BLaER1 treated with 17β-estradiol and CSF1 and Interleukin-3, amounts not matched to agents 10 nM and 100 nM (cell line): ENCODE results near the gene TAL1.

Experiments
- H3K27ac ChIP-seq, 11 experiments: shearing (Covaris generic); formaldehyde crosslinking; 2 replicates each; pipeline ENCODE4 v1.8.1; 2022
- H3K27me3 ChIP-seq, 11 experiments: shearing (Covaris generic); formaldehyde crosslinking; 2 replicates each; pipeline ENCODE4 v1.8.1; 2022
- H3K36me3 ChIP-seq, 11 experiments: shearing (Covaris generic); formaldehyde crosslinking; 2 replicates each; pipeline ENCODE4 v1.8.1; 2022
- H3K4me1 ChIP-seq, 10 experiments: shearing (Covaris generic); formaldehyde crosslinking; 2 replicates each; pipeline ENCODE4 v1.8.1; 2022
- H3K4me2 ChIP-seq, 11 experiments: shearing (Covaris generic); formaldehyde crosslinking; 2 replicates each; pipeline ENCODE4 v1.8.1; 2022
- H3K4me3 ChIP-seq, 10 experiments: shearing (Covaris generic); formaldehyde crosslinking; 2 replicates each; pipeline ENCODE4 v1.8.1; 2022
- H3K9ac ChIP-seq, 11 experiments: shearing (Covaris generic); formaldehyde crosslinking; 2 replicates each; pipeline ENCODE4 v1.8.1; 2022
- H3K9me3 ChIP-seq, 11 experiments: shearing (Covaris generic); formaldehyde crosslinking; replicated peaks in 1 of 11; 2 replicates each; pipeline ENCODE4 v1.8.1; 2022
- H4K20me1 ChIP-seq, 11 experiments: shearing (Covaris generic); formaldehyde crosslinking; 2 replicates each; pipeline ENCODE4 v1.8.1; 2022
- Cebpa-rat ChIP-seq, 11 experiments: shearing (Covaris generic); IDR thresholded peaks; 2 replicates each; pipeline ENCODE4 v1.8.1; 2022

The TAL1 gene

GRCh38 chr1:47219590-47220220 lies 12.3 kb downstream of the TAL1 start:
- no peak for TF ChIP-seq Cebpa-rat (IDR thresholded peaks at IDR 0.05)

GRCh38 chr1:47219001-47219400 lies 13.0 kb downstream of the TAL1 start:
- Histone ChIP-seq H3K27me3 (peaks cover 12 to 18% (median 16%) of the 10 kb centered on the region in 11 experiments), H3K4me2 (no peak overlapping the region), H3K36me3 (no peaks in the 10 kb centered on the region), H3K4me3 (no peak overlapping the region), H3K9ac (no peak overlapping the region), H4K20me1 (0 out of 22 replicates have a peak, but pooled peaks cover 0 to 4% (median 0%) of the 10 kb centered on the region in 11 experiments), H3K4me1 (peaks cover 8 to 33% (median 16%) of the 10 kb centered on the region in 10 experiments; a peak in 17 of 20 replicates), H3K27ac (no peak overlapping the region), H3K9me3 (no peaks in the 10 kb centered on the region)
- TF ChIP-seq Cebpa-rat (IDR thresholded peaks at IDR 0.05), result no peak

More at GRCh38 chr1:47219590-47220220, 12.3 kb downstream of the TAL1 start:
- Histone ChIP-seq H3K27me3 (peaks cover 19 to 25% (median 23%) of the 10 kb centered on the region in 11 experiments), H3K27ac (no peak overlapping the region), H3K9ac (no peak overlapping the region), H3K4me3 (no peak overlapping the region), H3K9me3 (no peaks in the 10 kb centered on the region), H3K36me3 (no peaks in the 10 kb centered on the region), H3K4me2 (peak overlapping the region in 2 of 11 experiments; percentile 34 to 54; a peak in 3 of 22 replicates), H3K4me1 (peaks cover 3 to 26% (median 10%) of the 10 kb centered on the region in 10 experiments; a peak in 17 of 20 replicates), H4K20me1 (peaks cover 0 to 6% (median 0%) of the 10 kb centered on the region in 11 experiments; a peak in 1 of 22 replicates)

GRCh38 chr1:47216278-47217059 lies 15.6 kb downstream of the TAL1 start:
- Histone ChIP-seq H3K27ac (no peak overlapping the region), H4K20me1 (no peaks in the 10 kb centered on the region), H3K4me1 (peaks cover 17 to 52% (median 34%) of the 10 kb centered on the region in 10 experiments), H3K9me3 (no peaks in the 10 kb centered on the region), H3K27me3 (no peaks in the 10 kb centered on the region), H3K4me3 (no peak overlapping the region), H3K9ac (no peak overlapping the region), H3K36me3 (no peaks in the 10 kb centered on the region), H3K4me2 (no peak overlapping the region)
- TF ChIP-seq Cebpa-rat (IDR thresholded peaks at IDR 0.05), result no peak

- peaks cover 20 to 59% (median 40%) of the 10 kb centered on the region in 10 experiments for H3K4me1 ChIP-seq
- no peaks in the 10 kb centered on the region for H3K36me3 ChIP-seq
- H4K20me1 ChIP-seq, result no peaks in the 10 kb centered on the region
- H3K4me3 ChIP-seq, result no peak overlapping the region
- no peak overlapping the region for H3K9ac ChIP-seq
- no peaks in the 10 kb centered on the region for H3K27me3 ChIP-seq
- no peaks in the 10 kb centered on the region for H3K9me3 ChIP-seq
- no peak overlapping the region for H3K27ac ChIP-seq
- H3K4me2 ChIP-seq, result peak overlapping the region in 5 of 11 experiments; percentile 2 to 19 (median 18); a peak in 3 of 22 replicates
- TF ChIP-seq Cebpa-rat (IDR thresholded peaks at IDR 0.05), result no peak
Measured at GRCh38 chr1:47215713-47216112, 16.3 kb downstream of the TAL1 start.

- H3K9ac ChIP-seq, result no peak overlapping the region
- H3K4me3 ChIP-seq, result no peak overlapping the region
- no peaks in the 10 kb centered on the region for H3K9me3 ChIP-seq
- no peaks in the 10 kb centered on the region for H3K36me3 ChIP-seq
- peaks cover 20 to 63% (median 42%) of the 10 kb centered on the region in 10 experiments for H3K4me1 ChIP-seq
- H4K20me1 ChIP-seq, result no peaks in the 10 kb centered on the region
- TF ChIP-seq Cebpa-rat (IDR thresholded peaks at IDR 0.05), result no peak
- peak overlapping the region in 5 of 11 experiments; percentile 44 to 90 (median 77); a peak in 9 of 22 replicates for H3K27ac ChIP-seq
- H3K27me3 ChIP-seq, result no peaks in the 10 kb centered on the region
- peak overlapping the region; percentile 5 to 95 (median 36); a peak in 17 of 22 replicates for H3K4me2 ChIP-seq
Measured at GRCh38 chr1:47214549-47214948, 17.5 kb downstream of the TAL1 start.

- no peak for TF ChIP-seq Cebpa-rat (IDR thresholded peaks at IDR 0.05)
- Histone ChIP-seq H3K27ac (peak overlapping the region in 4 of 11 experiments; percentile 68 to 90 (median 82); a peak in 7 of 22 replicates), H3K9ac (no peak overlapping the region), H4K20me1 (no peaks in the 10 kb centered on the region), H3K4me3 (no peak overlapping the region), H3K4me1 (peaks cover 20 to 63% (median 42%) of the 10 kb centered on the region in 10 experiments), H3K36me3 (no peaks in the 10 kb centered on the region), H3K9me3 (no peaks in the 10 kb centered on the region), H3K27me3 (no peaks in the 10 kb centered on the region), H3K4me2 (peak overlapping the region in 5 of 11 experiments; percentile 87 to 95 (median 90); a peak in 9 of 22 replicates)
Measured at GRCh38 chr1:47213230-47213963, 18.6 kb downstream of the TAL1 start.

GRCh38 chr1:47212636-47213229 lies 19.3 kb downstream of the TAL1 start:
- Histone ChIP-seq H3K27ac (peak overlapping the region in 8 of 11 experiments; percentile 73 to 90 (median 80); a peak in 16 of 22 replicates), H3K4me1 (peaks cover 20 to 70% (median 42%) of the 10 kb centered on the region in 10 experiments), H3K4me3 (peak overlapping the region in 1 of 10 experiments; percentile 33; a peak in 2 of 20 replicates), H3K9ac (peak overlapping the region in 3 of 11 experiments; percentile 52 to 73 (median 64); a peak in 6 of 22 replicates), H3K36me3 (no peaks in the 10 kb centered on the region), H3K27me3 (no peaks in the 10 kb centered on the region), H4K20me1 (no peaks in the 10 kb centered on the region), H3K4me2 (peak overlapping the region in 10 of 11 experiments; percentile 46 to 95 (median 86); a peak in 18 of 22 replicates), H3K9me3 (no peaks in the 10 kb centered on the region)
- no peak for TF ChIP-seq Cebpa-rat (IDR thresholded peaks at IDR 0.05)

GRCh38 chr1:47211796-47212269 lies 20.2 kb downstream of the TAL1 start:
- peaks cover 20 to 71% (median 42%) of the 10 kb centered on the region in 10 experiments for H3K4me1 ChIP-seq
- peak overlapping the region in 10 of 11 experiments; percentile 11 to 90 (median 77); a peak in 17 of 22 replicates for H3K27ac ChIP-seq
- no peaks in the 10 kb centered on the region for H3K27me3 ChIP-seq
- TF ChIP-seq Cebpa-rat (IDR thresholded peaks at IDR 0.05), result no peak
- no peaks in the 10 kb centered on the region for H4K20me1 ChIP-seq
- H3K4me2 ChIP-seq, result peak overlapping the region; percentile 46 to 95 (median 84)
- H3K36me3 ChIP-seq, result no peaks in the 10 kb centered on the region
- peak overlapping the region in 9 of 11 experiments; percentile 28 to 73 (median 63); a peak in 13 of 22 replicates for H3K9ac ChIP-seq
- H3K9me3 ChIP-seq, result no peaks in the 10 kb centered on the region
- peak overlapping the region in 4 of 10 experiments; percentile 27 to 57 (median 32); a peak in 7 of 20 replicates for H3K4me3 ChIP-seq
